Measurements from ENCODE around the gene KLF7.
"Not testable (repeated sequence)": the region's sequence is repeated elsewhere in the genome, so short reads cannot be mapped to it uniquely, and the experiment has no call there.

KLF7 gene

DNA sequence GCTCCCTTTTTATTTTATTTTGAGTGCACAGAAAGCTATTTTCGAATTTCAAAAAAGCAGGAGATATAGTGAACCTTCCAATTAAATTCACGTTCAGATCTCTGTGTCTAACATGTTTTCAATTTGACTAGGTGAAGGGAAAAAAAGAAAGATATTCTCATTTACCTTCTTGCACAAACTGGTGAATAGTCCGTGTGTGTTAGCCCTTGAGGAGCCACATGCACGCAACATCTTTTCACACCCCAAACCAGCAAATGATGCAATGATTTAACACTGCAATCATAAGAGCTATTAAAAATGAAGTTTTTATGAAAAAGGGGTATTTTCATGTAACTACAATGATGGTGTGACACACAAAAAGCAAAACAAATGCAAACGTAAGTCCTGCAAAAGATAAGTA is 116.6 kb downstream of the KLF7 start:
- no peak for DNase-seq

DNA sequence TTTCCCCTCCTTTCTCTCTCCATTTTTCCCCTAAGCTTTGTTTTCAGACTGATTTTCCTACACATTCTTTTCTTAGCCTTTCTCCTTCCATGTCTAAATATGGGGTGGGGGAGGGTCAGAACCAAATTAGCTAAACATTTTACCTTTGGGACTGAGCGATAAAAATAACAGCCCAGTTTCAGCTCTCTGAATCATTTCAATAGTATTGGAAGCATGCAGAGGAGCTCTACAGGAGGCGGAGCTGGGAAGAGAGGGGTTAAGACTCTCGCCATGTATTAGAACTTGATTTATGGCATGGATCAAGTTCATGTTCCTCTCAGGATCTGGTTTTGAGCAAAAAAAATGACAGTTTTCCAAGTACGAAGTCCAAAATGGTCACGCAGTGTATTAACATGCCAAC is 117.3 kb downstream of the KLF7 start:
- no peak for DNase-seq

DNA sequence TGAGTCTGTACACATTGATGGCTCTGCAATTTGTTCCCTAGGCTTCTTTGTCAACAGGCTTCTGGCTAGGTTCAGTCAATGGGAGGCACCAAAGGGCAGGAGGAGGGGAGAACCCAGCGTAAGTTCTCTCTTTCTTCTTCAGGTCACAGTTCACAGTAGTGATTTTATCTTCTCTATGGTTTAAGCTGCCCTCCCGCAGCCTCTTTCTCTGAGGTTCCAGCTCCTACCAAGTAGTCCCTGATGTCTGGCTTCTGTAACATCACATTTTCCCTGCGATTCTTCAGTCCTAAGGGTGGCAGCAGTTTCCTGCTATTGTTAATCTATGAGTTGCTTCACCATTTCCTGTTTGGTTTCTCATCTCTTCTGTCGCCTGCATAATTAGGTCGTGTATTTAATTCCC is 119.0 kb downstream of the KLF7 start:
- DNase-seq = peak; percentile 30

DNA sequence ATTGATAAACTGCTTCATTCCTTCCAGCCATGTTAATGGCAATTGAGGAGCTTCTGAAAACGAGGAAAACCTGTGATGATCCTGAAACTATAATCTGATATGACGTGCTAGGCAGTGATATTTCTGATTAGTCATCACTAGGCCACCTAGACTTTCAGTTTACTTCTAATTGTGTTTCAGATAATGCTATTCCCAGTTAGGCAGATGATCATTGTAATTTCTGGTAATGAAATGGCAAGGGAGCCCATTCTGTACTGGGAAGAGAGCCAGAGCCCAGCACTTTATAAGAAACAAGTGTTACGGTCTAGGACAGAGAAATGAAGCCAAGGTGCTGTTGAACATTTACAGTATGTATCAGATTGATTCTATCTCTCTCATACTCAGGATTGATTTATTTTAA is 120.2 kb downstream of the KLF7 start:
- no peak for DNase-seq

DNA sequence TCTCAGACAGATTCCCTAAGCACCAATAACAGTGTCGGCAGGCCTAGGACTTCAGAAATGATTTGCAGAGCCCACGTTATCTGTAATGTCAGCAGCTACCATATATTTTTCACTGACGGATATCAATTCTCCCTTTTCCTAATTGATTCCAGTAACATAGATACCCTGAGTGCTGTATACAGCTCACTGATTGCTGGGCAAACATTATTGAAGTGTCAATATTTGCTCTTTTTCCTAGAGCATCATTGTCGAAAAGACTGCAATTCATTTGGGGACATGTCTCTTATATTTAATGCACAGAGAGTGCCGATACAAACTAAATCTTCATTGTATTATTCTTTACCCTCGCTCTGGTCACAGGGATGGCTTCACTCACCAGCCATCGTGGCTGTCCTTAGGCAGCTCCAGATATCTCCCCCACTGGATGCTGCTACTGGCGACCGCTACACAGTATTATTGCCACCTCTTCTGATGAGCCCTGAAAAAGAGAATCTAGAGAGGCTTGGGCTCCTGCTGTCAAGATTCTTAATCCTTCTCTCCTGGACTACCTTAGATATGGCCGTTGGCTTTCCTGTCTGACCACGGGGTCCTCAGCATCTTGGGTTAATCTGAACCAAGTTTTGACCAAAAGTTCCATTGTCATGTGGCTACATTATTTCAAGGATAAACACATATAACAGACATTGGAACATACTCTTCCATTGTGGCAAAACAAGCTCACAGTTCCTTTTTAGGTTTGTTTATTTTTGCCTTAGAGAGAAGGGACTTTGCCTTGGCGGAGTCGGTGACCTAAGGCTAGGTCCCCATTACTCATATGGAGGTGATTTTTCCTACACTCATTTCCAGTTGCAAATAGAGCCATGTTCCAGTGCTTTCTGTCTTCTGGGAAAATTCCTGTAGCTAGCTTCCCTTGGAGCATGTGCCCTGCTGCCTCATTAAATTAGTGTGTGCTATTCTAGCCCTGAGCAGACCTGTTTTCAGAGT is 121.1 kb downstream of the KLF7 start:
- no peak for DNase-seq

DNA sequence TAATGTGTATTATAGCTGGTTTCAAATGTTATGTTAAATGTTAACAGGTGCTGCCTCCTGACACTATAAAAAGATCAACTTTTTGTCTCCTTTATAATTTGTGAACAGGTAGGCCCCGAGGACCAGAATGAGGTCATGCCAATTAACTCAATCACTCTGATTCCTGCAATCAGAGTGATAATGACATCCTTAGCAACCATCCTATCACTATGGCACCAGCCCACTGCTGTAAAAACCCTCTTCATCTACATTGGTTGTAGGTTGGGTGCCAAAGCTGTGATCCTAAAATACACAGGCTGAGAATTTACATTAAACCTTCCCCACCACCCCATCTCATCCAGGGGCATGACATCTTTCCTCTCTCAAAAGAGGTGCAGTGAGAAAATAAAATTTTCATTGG is 122.9 kb downstream of the KLF7 start:
- DNase-seq = no peak

DNA sequence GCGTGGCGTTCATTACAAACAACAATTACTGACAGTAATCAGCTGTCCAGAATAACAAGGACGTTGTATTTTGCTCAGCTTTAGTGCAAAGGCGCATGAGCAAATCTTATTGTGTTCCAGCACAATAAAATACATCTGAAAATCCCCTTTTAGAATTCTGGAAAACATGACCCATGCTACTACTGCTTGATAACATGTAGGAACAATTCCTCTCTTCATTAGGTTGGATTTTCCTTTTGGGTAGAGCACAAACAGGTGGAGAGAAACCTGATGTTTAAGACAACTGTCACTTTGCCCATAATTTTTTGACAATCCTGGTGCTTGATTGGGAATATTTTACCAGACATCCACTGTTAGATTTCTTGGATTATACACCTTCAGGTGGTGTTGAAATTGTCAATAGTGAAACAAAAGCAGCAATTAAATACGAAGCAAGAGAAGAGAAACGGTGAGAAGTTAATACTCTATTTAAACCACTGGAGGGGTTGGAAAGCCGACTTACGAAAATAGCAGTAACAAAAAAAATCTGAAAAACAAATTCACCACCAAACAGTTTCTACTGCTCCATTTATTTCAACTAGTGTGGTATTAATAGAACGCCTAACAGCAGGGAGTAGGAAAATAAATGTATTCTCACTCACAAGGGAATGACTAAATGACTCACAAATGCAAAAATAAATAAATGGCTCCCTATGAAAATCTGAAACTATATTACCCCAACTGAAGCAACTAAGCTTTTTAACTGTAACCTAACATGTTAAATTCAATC is 123.8 kb downstream of the KLF7 start:
- no peak for DNase-seq

DNA sequence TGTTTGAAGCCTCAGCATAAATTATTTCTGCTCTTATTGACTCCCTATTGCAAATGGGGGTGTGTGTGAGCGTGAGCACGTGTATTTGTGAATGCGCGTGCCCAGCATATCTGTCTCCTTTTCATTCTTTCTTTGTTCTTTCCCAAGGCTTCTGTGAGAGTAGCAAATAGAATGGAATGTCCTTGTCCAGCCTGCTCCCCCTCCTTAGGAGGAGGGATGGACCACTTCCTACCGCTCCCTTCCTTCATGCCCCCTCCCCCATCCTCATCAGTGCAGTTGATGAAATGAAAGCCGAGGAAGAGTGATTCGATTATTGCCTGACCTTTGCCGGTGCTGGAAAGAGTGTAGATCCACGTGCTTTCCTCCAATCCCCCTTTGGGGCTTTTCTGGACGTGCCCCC is 124.5 kb downstream of the KLF7 start:
- DNase-seq = no peak

DNA sequence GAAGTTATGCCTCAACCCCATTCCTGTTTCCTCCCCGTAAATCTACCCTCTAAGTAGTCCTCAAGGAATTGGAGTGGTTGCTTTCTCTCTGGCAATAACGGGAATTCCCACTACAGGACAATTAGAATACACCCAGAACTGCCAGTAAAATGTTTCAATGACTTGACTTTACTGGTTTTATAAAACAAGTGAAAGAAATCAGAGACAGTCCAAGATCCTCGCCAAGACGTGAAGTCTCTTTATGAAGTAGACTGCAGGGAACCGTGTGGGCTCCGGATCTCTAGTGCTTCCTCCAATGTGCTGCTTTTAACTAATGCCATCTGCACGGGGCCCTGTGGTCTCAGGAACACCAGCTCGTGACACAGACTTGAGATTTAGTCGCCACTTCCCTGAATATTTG is 125.1 kb downstream of the KLF7 start:
- DNase-seq = no peak

DNA sequence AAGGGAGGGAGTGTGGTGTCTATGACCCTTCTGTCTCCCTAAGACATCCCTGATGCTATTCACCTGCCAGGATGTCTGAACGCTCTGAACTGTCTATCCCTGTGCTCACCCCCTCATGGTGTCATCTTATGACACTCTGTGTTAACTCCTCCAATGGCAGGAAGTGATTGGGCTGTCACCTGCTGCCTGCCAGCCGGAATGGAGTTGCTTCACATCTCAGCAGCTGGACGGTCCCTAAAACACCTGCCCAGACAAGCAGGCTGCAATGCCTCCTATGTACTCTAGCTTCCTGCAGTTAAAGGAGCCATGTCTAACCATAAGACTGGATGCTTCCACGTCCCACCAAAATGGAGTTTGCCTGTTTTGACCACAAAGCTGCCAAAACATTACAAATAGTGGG is 126.5 kb downstream of the KLF7 start:
- no peak for DNase-seq

DNA sequence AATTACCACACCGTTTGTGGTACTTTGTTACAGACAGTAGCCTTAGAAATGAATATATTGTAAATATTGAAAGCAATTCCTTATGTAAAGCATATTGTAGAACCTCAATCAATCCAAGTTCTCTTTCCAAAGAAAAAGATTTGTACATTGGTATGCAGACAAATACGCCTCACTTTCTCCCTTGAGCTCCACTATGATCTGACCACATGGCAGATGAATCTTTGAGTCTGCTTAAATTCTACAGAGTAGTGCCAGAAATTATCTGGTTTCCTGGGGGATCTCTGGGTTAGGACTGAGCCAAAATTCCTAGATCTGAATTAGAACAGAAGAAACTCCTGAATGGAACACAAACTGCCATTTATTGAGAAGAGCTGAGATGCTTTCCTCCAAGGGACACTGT is 127.4 kb downstream of the KLF7 start:
- no peak for DNase-seq

DNA sequence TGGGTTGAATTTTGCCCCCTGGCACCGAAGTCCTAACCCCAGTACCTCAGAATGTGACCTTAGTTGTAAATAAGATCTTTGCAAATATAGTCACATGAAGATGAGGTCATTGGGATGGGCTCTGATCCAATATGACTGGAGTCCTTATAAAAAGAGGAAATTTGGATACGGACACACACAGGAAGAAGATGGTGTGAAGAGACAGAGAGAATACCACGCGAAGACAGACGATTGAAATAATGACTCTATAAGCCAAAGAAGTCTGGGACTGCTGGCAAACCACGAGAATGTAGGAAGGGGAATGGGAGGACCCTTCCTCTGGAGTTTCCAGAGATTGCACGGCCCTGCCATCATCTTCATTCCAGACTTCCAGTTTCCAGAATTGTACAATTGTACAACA is 127.9 kb downstream of the KLF7 start:
- DNase-seq = no peak

DNA sequence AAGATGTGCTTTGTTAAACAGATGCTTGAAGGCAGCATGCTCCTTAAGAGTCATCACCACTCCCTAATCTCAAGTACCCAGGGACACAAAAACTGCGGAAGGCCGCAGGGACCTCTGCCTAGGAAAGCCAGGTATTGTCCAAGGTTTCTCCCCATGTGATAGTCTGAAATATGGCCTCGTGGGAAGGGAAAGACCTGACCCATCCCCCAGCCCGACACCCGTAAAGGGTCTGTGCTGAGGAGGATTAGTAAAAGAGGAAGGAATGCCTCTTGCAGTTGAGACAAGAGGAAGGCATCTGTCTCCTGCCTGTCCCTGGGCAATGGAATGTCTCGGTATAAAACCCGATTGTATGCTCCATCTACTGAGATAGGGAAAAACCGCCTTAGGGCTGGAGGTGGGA is 128.7 kb downstream of the KLF7 start:
- DNase-seq = not testable (repeated sequence)

DNA sequence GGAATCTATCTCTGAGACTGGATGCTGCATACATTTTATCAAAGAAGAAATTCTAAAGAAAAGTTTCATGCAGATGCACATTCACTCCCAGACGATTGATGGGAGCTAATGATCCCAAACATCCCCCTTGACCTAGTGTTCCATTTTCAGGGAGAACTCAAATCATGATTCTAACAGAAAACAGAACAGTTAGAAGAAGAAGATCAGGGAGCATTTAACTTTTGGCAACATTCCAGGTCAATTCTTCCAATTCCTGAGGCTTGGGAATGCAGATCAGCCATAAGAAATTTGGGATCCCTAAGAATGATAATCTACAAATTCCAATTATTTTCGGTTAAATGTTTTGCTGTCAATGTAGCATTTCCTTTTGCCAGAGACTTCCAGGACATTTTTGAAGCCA is 129.9 kb downstream of the KLF7 start:
- DNase-seq = no peak

DNA sequence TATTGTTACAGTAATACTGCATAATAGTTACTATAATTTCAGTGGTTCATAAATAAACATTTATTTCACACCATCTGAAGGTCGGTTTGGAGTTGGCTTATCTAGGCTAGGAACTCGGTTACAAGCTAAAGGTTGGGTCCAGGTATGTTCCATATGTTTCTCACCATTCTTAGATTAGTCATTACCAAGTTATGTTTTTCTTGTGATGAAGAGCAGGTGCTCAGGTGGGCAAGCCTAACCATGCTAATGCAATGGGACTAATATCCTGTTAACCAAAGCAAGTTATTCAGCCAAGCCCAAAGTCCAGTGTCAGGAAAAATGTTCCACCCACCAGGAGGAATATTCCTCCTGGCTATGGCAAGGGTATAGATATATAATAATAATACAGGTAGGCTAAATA is 133.3 kb downstream of the KLF7 start:
- no peak for DNase-seq

Data from hematopoietic multipotent progenitor cell treated with erythropoietin and hydrocortisone succinate and interleukin-3 and kit ligand, for 8 days (in vitro differentiated cells).